ENCODE results near the gene PCDHB14. TPM values are rescaled to one million over a fixed set of nuclear protein-coding genes. Genes with fewer than 3 reads are reported as not detected.
A peak's percentile ranks its signal among the peaks of the same experiment; 100 is the strongest.

Gene PCDHB14
- total RNA-seq, 1 experiment from 2014 or later, result 2.4 TPM

GRCh38 chr5:141272906-141273305 is 49.8 kb downstream of the PCDHB14 start:
- no peak overlapping the region for H3K9ac ChIP-seq (ENCODE audit: extremely low read depth, insufficient read length, low read length)
- H2BK20ac ChIP-seq (ENCODE audit: low read depth, low read length, poor library complexity, severe bottlenecking), result no peak overlapping the region
- H3K18ac ChIP-seq (ENCODE audit: insufficient read length, low read depth, low read length), result no peak overlapping the region
- peaks cover 45 to 70% of the 10 kb centered on the region in 2 experiments for H3K9me3 Mint-ChIP-seq
- no peak overlapping the region for H2AFZ ChIP-seq (ENCODE audit: low read length)
- H3K27me3 Mint-ChIP-seq (ENCODE audit: low read depth), result no peaks in the 10 kb centered on the region; the same call in 1 of the 2 replicates
- no peak overlapping the region for H2BK15ac ChIP-seq (ENCODE audit: low read depth, low read length)
- no CpG with 5 or more reads among the region's 3 CpGs for WGBS (ENCODE audit: extremely low coverage, insufficient read length, low lambda C conversion rate)
- H3K4me2 ChIP-seq (ENCODE audit: insufficient read depth, insufficient read length, low read length), result no peak overlapping the region
- H4K5ac ChIP-seq (ENCODE audit: insufficient read length, low read depth, low read length), result no peak overlapping the region
- H3K4me1 ChIP-seq (ENCODE audit: insufficient read depth, low read length), result no peaks in the 10 kb centered on the region
- H3K14ac ChIP-seq (ENCODE audit: insufficient read depth, low read length), result no peak overlapping the region
- DNase-seq, result peak; percentile 35
- H4K8ac ChIP-seq (replicated peaks; ENCODE audit: insufficient read length, low read depth, low read length), result no peak overlapping the region
- no peaks in the 10 kb centered on the region for H4K20me1 ChIP-seq (ENCODE audit: control insufficient read depth, insufficient read depth, insufficient read length)
- H3K9me3 ChIP-seq (ENCODE audit: control insufficient read depth, low read depth, low read length), result peaks cover 20% of the 10 kb centered on the region
- H2BK12ac ChIP-seq (ENCODE audit: insufficient read length, low read depth, low read length), result no peak overlapping the region
- no peak overlapping the region for H3K23ac ChIP-seq (ENCODE audit: insufficient read length, low read depth, low read length)
- H3K27ac ChIP-seq (ENCODE audit: insufficient read length, low read depth, low read length), result no peak overlapping the region
- H3K56ac ChIP-seq (ENCODE audit: insufficient read length, low read depth, low read length), result no peak overlapping the region
- TF ChIP-seq CTCF (conservative IDR thresholded peaks at IDR 0.05), result peak; percentile 66
- no peak overlapping the region for H3K27ac Mint-ChIP-seq
- no peak overlapping the region for H2BK120ac ChIP-seq (ENCODE audit: low read depth, low read length, poor library complexity, severe bottlenecking)
- no peak overlapping the region for H3T11ph ChIP-seq (ENCODE audit: low read length)
- no peaks in the 10 kb centered on the region for H3K27me3 ChIP-seq (ENCODE audit: insufficient read depth, low read length)
- no peaks in the 10 kb centered on the region for H3K79me1 ChIP-seq (ENCODE audit: insufficient read depth, low read depth, low read length, poor library complexity, severe bottlenecking)
- H4K91ac ChIP-seq (ENCODE audit: insufficient read length, low read depth, low read length), result no peak overlapping the region
- no peaks in the 10 kb centered on the region for H3K79me2 ChIP-seq (ENCODE audit: insufficient read depth, low read length)
- H2BK5ac ChIP-seq (ENCODE audit: insufficient read length, low read length), result no peak overlapping the region
- no peak overlapping the region for H3K4ac ChIP-seq (ENCODE audit: low read depth, low read length)
- H2AK5ac ChIP-seq (ENCODE audit: insufficient read length, low read length), result no peak overlapping the region
- no peak overlapping the region for H3K4me3 Mint-ChIP-seq
- H3K36me3 Mint-ChIP-seq (ENCODE audit: insufficient read depth in 1 of 3, low read depth in 3 of 3), result peaks cover 5 to 23% (median 9%) of the 10 kb centered on the region in 3 experiments
- no peaks in the 10 kb centered on the region for H3K23me2 ChIP-seq (ENCODE audit: insufficient read length, low read depth, low read length, poor library complexity, severe bottlenecking)
- no peaks in the 10 kb centered on the region for H3K4me1 Mint-ChIP-seq

Other genes starting within 250 kb of the PCDHB14 start
- gene PCDHB1, start 172.0 kb upstream of the PCDHB14 start, total RNA-seq (2021), result 0.07 and 0.11 TPM in 2 replicates
- 26.3 and 27.7 TPM in 2 replicates for gene PCDHB2, start 128.7 kb upstream of the PCDHB14 start, total RNA-seq (2021)
- gene PCDHB3, start 122.9 kb upstream of the PCDHB14 start, total RNA-seq (2021), result 2.0 and 2.3 TPM in 2 replicates
- 1.3 and 1.6 TPM in 2 replicates for gene PCDHB4, start 101.5 kb upstream of the PCDHB14 start, total RNA-seq (2021)
- 2.8 and 2.9 TPM in 2 replicates for gene PCDHB5, start 88.1 kb upstream of the PCDHB14 start, total RNA-seq (2021)
- gene PCDHB6, start 73.3 kb upstream of the PCDHB14 start, total RNA-seq (2021), result 0.22 TPM in 1 of 2 replicates, not detected in the other
- gene PCDHB7, start 50.7 kb upstream of the PCDHB14 start, total RNA-seq (2021), result 0.42 and 0.52 TPM in 2 replicates
- gene PCDHB8, start 45.6 kb upstream of the PCDHB14 start, total RNA-seq (2021), result 0.57 and 0.86 TPM in 2 replicates
- 6.5 and 8.0 TPM in 2 replicates for gene PCDHB16, start 41.0 kb upstream of the PCDHB14 start, total RNA-seq (2021)
- gene PCDHB9, start 36.2 kb upstream of the PCDHB14 start, total RNA-seq (2021), result 2.6 and 2.9 TPM in 2 replicates
- gene PCDHB10, start 31.0 kb upstream of the PCDHB14 start, total RNA-seq (2021), result 1.5 and 1.6 TPM in 2 replicates
- 1.9 and 2.0 TPM in 2 replicates for gene PCDHB11, start 23.7 kb upstream of the PCDHB14 start, total RNA-seq (2021)
- gene PCDHB12, start 14.6 kb upstream of the PCDHB14 start, total RNA-seq (2021), result 2.3 and 3.1 TPM in 2 replicates
- 1.5 and 1.7 TPM in 2 replicates for gene PCDHB13, start 9.4 kb upstream of the PCDHB14 start, total RNA-seq (2021)
- gene PCDHB15, start 22.1 kb downstream of the PCDHB14 start, total RNA-seq (2021), result 5.2 and 7.0 TPM in 2 replicates
- gene SLC25A2, start 80.7 kb downstream of the PCDHB14 start, total RNA-seq (2021), result not detected in 2 replicates
- 90.3 TPM in 2 replicates for gene TAF7, start 97.4 kb downstream of the PCDHB14 start, total RNA-seq (2021)
- gene PCDHGA1, start 107.2 kb downstream of the PCDHB14 start, total RNA-seq (2021), result 0.63 and 0.72 TPM in 2 replicates
- gene PCDHGA2, start 115.4 kb downstream of the PCDHB14 start, total RNA-seq (2021), result 0.90 and 1.1 TPM in 2 replicates
- gene PCDHGA3, start 120.5 kb downstream of the PCDHB14 start, total RNA-seq (2021), result 0.88 and 0.94 TPM in 2 replicates
- 5.0 and 5.2 TPM in 2 replicates for gene PCDHGB1, start 126.8 kb downstream of the PCDHB14 start, total RNA-seq (2021)
- 2.3 and 2.6 TPM in 2 replicates for gene PCDHGA4, start 131.7 kb downstream of the PCDHB14 start, total RNA-seq (2021)
- gene PCDHGB2, start 136.7 kb downstream of the PCDHB14 start, total RNA-seq (2021), result 3.2 and 3.8 TPM in 2 replicates
- 1.1 and 1.3 TPM in 2 replicates for gene PCDHGA5, start 140.8 kb downstream of the PCDHB14 start, total RNA-seq (2021)
- gene PCDHGB3, start 146.9 kb downstream of the PCDHB14 start, total RNA-seq (2021), result 1.6 and 1.7 TPM in 2 replicates
- 1.5 and 1.7 TPM in 2 replicates for gene PCDHGA6, start 150.5 kb downstream of the PCDHB14 start, total RNA-seq (2021)
- gene PCDHGA7, start 159.4 kb downstream of the PCDHB14 start, total RNA-seq (2021), result 0.83 and 0.88 TPM in 2 replicates
- gene PCDHGB4, start 164.4 kb downstream of the PCDHB14 start, total RNA-seq (2021), result 3.8 and 4.2 TPM in 2 replicates
- gene PCDHGA8, start 169.3 kb downstream of the PCDHB14 start, total RNA-seq (2021), result 0.90 and 1.0 TPM in 2 replicates
- 3.6 and 3.8 TPM in 2 replicates for gene PCDHGB5, start 174.6 kb downstream of the PCDHB14 start, total RNA-seq (2021)
- gene PCDHGA9, start 179.4 kb downstream of the PCDHB14 start, total RNA-seq (2021), result 0.83 and 1.3 TPM in 2 replicates
- 5.5 and 6.0 TPM in 2 replicates for gene PCDHGB6, start 184.7 kb downstream of the PCDHB14 start, total RNA-seq (2021)
- 12.5 and 15.1 TPM in 2 replicates for gene PCDHGA10, start 189.6 kb downstream of the PCDHB14 start, total RNA-seq (2021)
- 6.8 and 7.7 TPM in 2 replicates for gene PCDHGB7, start 194.3 kb downstream of the PCDHB14 start, total RNA-seq (2021)
- 2.6 and 2.7 TPM in 2 replicates for gene PCDHGA11, start 197.7 kb downstream of the PCDHB14 start, total RNA-seq (2021)
- gene PCDHGA12, start 207.2 kb downstream of the PCDHB14 start, total RNA-seq (2021), result 1.3 and 1.4 TPM in 2 replicates